CD14-positive monocyte (primary cell): ENCODE results near the gene NFAM1. TPM values are rescaled to one million over a fixed set of nuclear protein-coding genes. Genes with fewer than 3 reads are reported as not detected.
A peak's percentile ranks its signal among the peaks of the same experiment; 100 is the strongest.

Source experiments
- DNase-seq, 3 donors: peaks; one replicate each; pipeline ENCODE4 v3.0.0-alpha.2; 2011 to 2022
- H2AFZ ChIP-seq: 2 replicates; pipeline ENCODE4 v1.6.0; 2012; ENCODE audit warnings: mild to moderate bottlenecking, low read depth, low read length, inconsistent platforms; ENCODE audit not compliant: insufficient read depth, poor library complexity, severe bottlenecking
- H3K27ac ChIP-seq, 2 donors: 1 replicate in 1 of 2; 2 replicates in 1 of 2; pipeline ENCODE4 v1.5.1; 2012 to 2013; ENCODE audit warnings: low read length in 2 of 2, control low read depth in 1 of 2, inconsistent platforms in 1 of 2, low read depth in 1 of 2, mild to moderate bottlenecking in 1 of 2
- H3K27me3 ChIP-seq, 2 donors: one replicate each; pipeline versions ENCODE4 v1.6.0 to v1.6.1; 2011 to 2013; ENCODE audit warnings: low read length in 2 of 2; ENCODE audit not compliant: control insufficient read depth in 2 of 2, insufficient read depth in 2 of 2
- H3K36me3 ChIP-seq, 2 donors: replicated peaks in 1 of 2; 1 replicate in 1 of 2; 2 replicates in 1 of 2; pipeline versions ENCODE4 v1.5.1 to v1.6.1; 2012 to 2013; ENCODE audit warnings: low read length in 2 of 2, control low read depth in 1 of 2, inconsistent platforms in 1 of 2, mild to moderate bottlenecking in 1 of 2; ENCODE audit not compliant: insufficient read depth in 2 of 2, control insufficient read depth in 1 of 2
- H3K4me1 ChIP-seq, 2 donors: 1 replicate in 1 of 2; 2 replicates in 1 of 2; pipeline versions ENCODE4 v1.5.1 to v1.6.1; 2012 to 2013; ENCODE audit warnings: low read length in 2 of 2, control low read depth in 1 of 2, inconsistent platforms in 1 of 2, mild to moderate bottlenecking in 1 of 2, moderate library complexity in 1 of 2; ENCODE audit not compliant: insufficient read depth in 2 of 2, control insufficient read depth in 1 of 2
- H3K4me2 ChIP-seq: replicated peaks from 2 replicates; pipeline ENCODE3; 2012; ENCODE audit warnings: low read length, moderate library complexity, mild to moderate bottlenecking; ENCODE audit not compliant: poor library complexity, severe bottlenecking; ENCODE audit errors: extremely low read depth
- H3K4me3 ChIP-seq, 3 experiments: fragments of 200-600 bp in 1 of 3; sonication (generic) in 1 of 3; replicated peaks in 1 of 3; 1 replicate in 2 of 3; 2 replicates in 1 of 3; pipeline ENCODE4 v1.5.1; 2011 to 2013; ENCODE audit warnings: low read length in 3 of 3, mild to moderate bottlenecking in 3 of 3, control low read depth in 2 of 3, low read depth in 2 of 3, inconsistent platforms in 1 of 3, moderate library complexity in 1 of 3
- H3K79me2 ChIP-seq: 2 replicates; pipeline ENCODE4 v1.6.0; 2012; ENCODE audit warnings: mild to moderate bottlenecking, control low read depth, inconsistent platforms, low read length, moderate library complexity; ENCODE audit not compliant: insufficient read depth
- H3K9ac ChIP-seq: 2 replicates; pipeline ENCODE4 v1.6.0; 2017; ENCODE audit warnings: low read length, mild to moderate bottlenecking; ENCODE audit not compliant: insufficient read depth, poor library complexity, severe bottlenecking
- H3K9me3 ChIP-seq, 2 donors: replicated peaks in 1 of 2; 1 replicate in 1 of 2; 2 replicates in 1 of 2; pipeline versions ENCODE4 v1.5.1 to v1.6.1; 2012 to 2013; ENCODE audit warnings: low read length in 2 of 2, control low read depth in 1 of 2; ENCODE audit not compliant: control insufficient read depth in 1 of 2, insufficient read depth in 1 of 2
- H4K20me1 ChIP-seq: 2 replicates; pipeline ENCODE4 v1.6.0; 2012; ENCODE audit warnings: mild to moderate bottlenecking, low read length, control low read depth, moderate library complexity; ENCODE audit not compliant: insufficient read depth
- H3K27ac Mint-ChIP-seq, 7 donors: one replicate each; pipeline ENCODE4 v1.8.0; 2020; ENCODE audit warnings: mild to moderate bottlenecking in 7 of 7, mixed read lengths in 7 of 7, moderate library complexity in 6 of 7, inconsistent platforms in 2 of 7
- H3K27me3 Mint-ChIP-seq, 3 donors: one replicate each; pipeline ENCODE4 v1.8.0; 2021 to 2022; ENCODE audit warnings: low read depth in 3 of 3, mild to moderate bottlenecking in 3 of 3, mixed read lengths in 3 of 3, moderate library complexity in 3 of 3, inconsistent platforms in 1 of 3
- H3K36me3 Mint-ChIP-seq, 2 donors: one replicate each; pipeline ENCODE4 v1.8.0; 2020; ENCODE audit warnings: mixed read lengths in 2 of 2, inconsistent platforms in 1 of 2, mild to moderate bottlenecking in 1 of 2
- H3K4me1 Mint-ChIP-seq: one replicate; pipeline ENCODE4 v1.8.0; 2020; ENCODE audit warnings: mild to moderate bottlenecking, mixed read lengths
- H3K4me3 Mint-ChIP-seq, 2 donors: one replicate each; pipeline ENCODE4 v1.8.0; 2020; ENCODE audit warnings: mild to moderate bottlenecking in 2 of 2, mixed read lengths in 2 of 2, moderate library complexity in 1 of 2
- H3K9me3 Mint-ChIP-seq, 7 donors: one replicate each; pipeline ENCODE4 v1.8.0; 2020 to 2022; ENCODE audit warnings: mixed read lengths in 7 of 7, mild to moderate bottlenecking in 6 of 7, moderate library complexity in 6 of 7, inconsistent platforms in 2 of 7
- WGBS: methylation state at CpG from one replicate; pipeline ENCODE4 v1.1.5; 2013; ENCODE audit warnings: missing lambda C conversion rate; ENCODE audit not compliant: insufficient coverage; 5-methylcytosine and 5-hydroxymethylcytosine counted together
- intact Hi-C, 2 donors: fragments of 100-400 bp; cut with micrococcal nuclease; formaldehyde crosslinking; loops; one replicate each; pipeline versions ENCODE4 v1.15.0 to v1.15.1; 2023
- polyA plus RNA-seq, 3 donors: library from polyadenylated mRNA; depleted of rRNA in 1 of 3; unstranded in 2 of 3; stranded (reverse) in 1 of 3; fragments of 300-500 nt in 2 of 3; fragments of >200 nt in 1 of 3; fragmentation: Illumina TruSeq in 2 of 3; gene quantifications; 1 replicate in 2 of 3; 2 replicates in 1 of 3; pipeline ENCODE4 v1.2.3, GENCODE V29; 2012 to 2021
- TF ChIP-seq, protein P1 (sequence below): fragments of 200-600 bp; IDR thresholded peaks from one replicate; pipeline ENCODE4 v1.8.0; 2022; ENCODE audit warnings: antibody characterized with exemption, mild to moderate bottlenecking

NFAM1 gene
- polyA plus RNA-seq, 3 donors: 36.0 to 71.0 (median 69.7) TPM

DNA sequence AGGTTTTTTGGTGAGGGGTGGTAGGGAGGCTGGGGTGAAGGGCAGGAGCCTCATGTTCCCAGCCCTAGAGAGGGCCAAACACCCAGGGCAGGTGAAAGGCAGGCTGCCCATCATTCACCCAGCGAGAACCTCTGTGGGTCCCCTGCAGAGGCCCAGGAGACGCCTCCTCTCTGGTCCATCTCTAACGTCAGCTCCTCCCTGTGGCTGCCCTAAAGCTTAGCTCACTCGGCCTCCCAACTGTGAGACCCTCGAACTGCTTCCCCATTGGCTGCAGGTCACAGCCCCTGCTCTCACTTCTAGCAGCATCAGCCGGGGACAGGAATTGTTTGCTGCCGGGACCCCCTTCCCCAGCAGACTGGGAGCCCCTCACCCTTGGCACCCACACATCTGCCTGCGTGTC, 615 bp upstream of the NFAM1 start:
- 74% methylated on average over 5 of the region's 8 CpGs for WGBS
- Histone ChIP-seq H3K9ac (peak overlapping the region; percentile 96), H4K20me1 (peaks cover 27% of the 10 kb centered on the region), H3K4me3 (peak overlapping the region in 1 of 3 experiments; percentile 100), H3K79me2 (peaks cover 88% of the 10 kb centered on the region), H3K27me3 (no peaks in the 10 kb centered on the region), H3K27ac (peak overlapping the region; percentile 94 to 96), H2AFZ (peak overlapping the region; percentile 72), H3K36me3 (peaks cover 14 to 17% of the 10 kb centered on the region in 2 donors), H3K9me3 (no peaks in the 10 kb centered on the region), H3K4me2 (peak overlapping the region; percentile 97), H3K4me1 (peaks cover 89 to 97% of the 10 kb centered on the region in 2 donors)
- no peak for DNase-seq
- intact Hi-C loops: loop anchor here (5.0 to 10.0 kb wide), 2 partner anchors 61 to 158 kb away; partner anchors contain the start of gene TCF20 (in 2 of the 2)
- Mint-ChIP-seq H3K4me3 (peak overlapping the region; percentile 99), H3K36me3 (peaks cover 21 to 28% of the 10 kb centered on the region in 2 donors), H3K4me1 (peaks cover 84% of the 10 kb centered on the region), H3K27me3 (peaks cover 0 to 8% (median 0%) of the 10 kb centered on the region in 3 donors), H3K27ac (peak overlapping the region; percentile 96 to 99 (median 98)), H3K9me3 (peaks cover 0 to 2% (median 0%) of the 10 kb centered on the region in 7 donors)
- TF ChIP-seq, protein P1, sequence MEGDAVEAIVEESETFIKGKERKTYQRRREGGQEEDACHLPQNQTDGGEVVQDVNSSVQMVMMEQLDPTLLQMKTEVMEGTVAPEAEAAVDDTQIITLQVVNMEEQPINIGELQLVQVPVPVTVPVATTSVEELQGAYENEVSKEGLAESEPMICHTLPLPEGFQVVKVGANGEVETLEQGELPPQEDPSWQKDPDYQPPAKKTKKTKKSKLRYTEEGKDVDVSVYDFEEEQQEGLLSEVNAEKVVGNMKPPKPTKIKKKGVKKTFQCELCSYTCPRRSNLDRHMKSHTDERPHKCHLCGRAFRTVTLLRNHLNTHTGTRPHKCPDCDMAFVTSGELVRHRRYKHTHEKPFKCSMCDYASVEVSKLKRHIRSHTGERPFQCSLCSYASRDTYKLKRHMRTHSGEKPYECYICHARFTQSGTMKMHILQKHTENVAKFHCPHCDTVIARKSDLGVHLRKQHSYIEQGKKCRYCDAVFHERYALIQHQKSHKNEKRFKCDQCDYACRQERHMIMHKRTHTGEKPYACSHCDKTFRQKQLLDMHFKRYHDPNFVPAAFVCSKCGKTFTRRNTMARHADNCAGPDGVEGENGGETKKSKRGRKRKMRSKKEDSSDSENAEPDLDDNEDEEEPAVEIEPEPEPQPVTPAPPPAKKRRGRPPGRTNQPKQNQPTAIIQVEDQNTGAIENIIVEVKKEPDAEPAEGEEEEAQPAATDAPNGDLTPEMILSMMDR: no peak

DNA sequence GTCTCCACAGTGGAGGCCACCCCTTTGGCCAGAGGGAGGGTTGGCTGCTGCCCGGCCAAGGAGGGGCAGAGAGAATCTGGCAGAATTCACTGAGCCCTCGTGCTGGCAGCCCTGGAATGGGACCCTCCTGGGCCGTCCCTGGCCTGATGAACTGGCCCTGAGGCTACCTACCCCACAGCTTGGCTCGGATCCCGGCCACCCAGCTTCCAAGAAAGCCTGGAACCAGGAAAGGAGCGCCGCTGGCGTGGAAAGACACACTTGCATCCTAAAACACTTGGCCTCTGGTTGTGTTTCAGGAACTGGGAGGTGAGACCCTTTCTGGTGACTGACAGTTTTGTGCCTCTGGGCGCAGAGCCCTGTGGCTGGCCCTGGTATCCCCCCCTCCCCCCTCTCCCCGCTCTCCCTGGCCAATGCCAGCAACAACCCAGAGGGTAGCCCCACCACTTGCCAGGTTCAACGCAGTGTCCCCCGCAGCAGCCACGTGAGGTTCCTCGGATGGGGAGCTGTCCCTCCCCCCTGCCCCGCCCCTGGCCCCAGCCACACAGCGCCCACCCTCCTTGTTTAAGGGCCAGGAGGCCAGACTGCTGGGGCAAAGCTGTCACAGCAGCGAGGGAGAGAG, 693 bp downstream of the NFAM1 start:
- peaks cover 40% of the 10 kb centered on the region for H4K20me1 ChIP-seq
- H3K27ac ChIP-seq: peak overlapping the region; percentile 94 to 96
- peaks cover 29 to 40% of the 10 kb centered on the region in 2 donors for H3K36me3 Mint-ChIP-seq
- peak overlapping the region; percentile 86 to 100 (median 90) for H3K4me3 ChIP-seq
- peak overlapping the region; percentile 96 to 99 (median 98) for H3K27ac Mint-ChIP-seq
- H3K4me1 Mint-ChIP-seq: peaks cover 85% of the 10 kb centered on the region
- no peaks in the 10 kb centered on the region for H3K9me3 ChIP-seq
- H3K9ac ChIP-seq: peak overlapping the region; percentile 96
- peak in 1 of 3 donors; percentile 25 for DNase-seq
- peaks cover 26 to 30% of the 10 kb centered on the region in 2 donors for H3K36me3 ChIP-seq
- peaks cover 93% of the 10 kb centered on the region for H3K79me2 ChIP-seq
- H3K4me3 Mint-ChIP-seq: peak overlapping the region; percentile 99
- H3K4me1 ChIP-seq: peaks cover 89 to 97% of the 10 kb centered on the region in 2 donors
- H3K4me2 ChIP-seq: peak overlapping the region; percentile 97
- 63% methylated on average over 10 of the region's 17 CpGs for WGBS
- H3K27me3 ChIP-seq: no peaks in the 10 kb centered on the region
- H3K27me3 Mint-ChIP-seq: peaks cover 0 to 2% (median 0%) of the 10 kb centered on the region in 3 donors
- H3K9me3 Mint-ChIP-seq: peaks cover 0 to 2% (median 0%) of the 10 kb centered on the region in 7 donors
- peak overlapping the region; percentile 72 for H2AFZ ChIP-seq
- intact Hi-C loops: loop anchor here (5.0 to 10.0 kb wide), 2 partner anchors 59 to 157 kb away; partner anchors contain the start of gene TCF20 (in 2 of the 2)
- TF ChIP-seq, protein P1: no peak
